IMR-90 (cell line): Measurements from ENCODE around the gene OAS1. TPM values are rescaled to one million over a fixed set of nuclear protein-coding genes. Genes with fewer than 3 reads are reported as not detected.

Experiments used
- ATAC-seq: fragments of 200-7000 bp; cut with Tn5 transposase; 2 replicates; pipeline ENCODE4 v1.9.1; 2020; ENCODE audit warnings: low read depth, mild to moderate bottlenecking, moderate library complexity
- BruUV-seq: library from RNA; stranded (reverse); fragments of 400-500 nt; replicated peaks from 2 replicates; lab custom pipeline; 2021; lab: Mats Ljungman, UMichigan
- CTCF ChIA-PET: fragments of 300-600 bp; formaldehyde crosslinking; extraction: SDS; loops from one replicate; lab custom pipeline; 2021; ENCODE audit warnings: antibody characterized with exemption; lab: Yijun Ruan, JAX
- POLR2A ChIA-PET: fragments of 300-600 bp; sonication (Branson Sonifier 250); formaldehyde crosslinking; loops from one replicate; lab custom pipeline; 2022; ENCODE audit warnings: antibody characterized with exemption; ENCODE audit not compliant: unreplicated experiment; lab: Charles Lee
- DNase-seq: peaks from one replicate; pipeline ENCODE4 v3.0.0; 2013
- H2AFZ ChIP-seq: replicated peaks from 2 replicates; pipeline ENCODE3; 2013; ENCODE audit warnings: low read length, mild to moderate bottlenecking; ENCODE audit not compliant: poor library complexity
- H2AK5ac ChIP-seq: 2 replicates; pipeline ENCODE4 v1.6.1; 2013; ENCODE audit warnings: low read depth, low read length, inconsistent platforms
- H2AK9ac ChIP-seq: replicated peaks from 2 replicates; pipeline ENCODE3; 2013; ENCODE audit warnings: mild to moderate bottlenecking, low read depth, low read length, moderate library complexity; ENCODE audit not compliant: poor library complexity
- H2BK120ac ChIP-seq: 2 replicates; pipeline ENCODE4 v1.6.1; 2013; ENCODE audit warnings: low read depth, low read length, inconsistent platforms
- H2BK15ac ChIP-seq: 3 replicates; pipeline ENCODE4 v1.6.1; 2013; ENCODE audit warnings: low read depth, low read length, inconsistent platforms
- H2BK20ac ChIP-seq: 2 replicates; pipeline ENCODE4 v1.6.1; 2013; ENCODE audit warnings: low read depth, mild to moderate bottlenecking, inconsistent platforms, low read length, moderate library complexity
- H2BK5ac ChIP-seq: 2 replicates; pipeline ENCODE4 v1.6.1; 2013; ENCODE audit warnings: mild to moderate bottlenecking, low read depth, low read length, inconsistent platforms; ENCODE audit not compliant: poor library complexity, severe bottlenecking
- H3K14ac ChIP-seq: replicated peaks from 2 replicates; pipeline ENCODE4 v1.6.1; 2013; ENCODE audit warnings: low read depth, low read length, inconsistent platforms
- H3K18ac ChIP-seq: 2 replicates; pipeline ENCODE4 v1.6.1; 2013; ENCODE audit warnings: low read depth, low read length, control low read depth
- H3K23ac ChIP-seq: 2 replicates; pipeline ENCODE4 v1.6.1; 2013; ENCODE audit warnings: low read depth, low read length, inconsistent platforms
- H3K27ac ChIP-seq: 2 replicates; pipeline ENCODE4 v1.5.1; 2013; ENCODE audit warnings: mild to moderate bottlenecking, control low read depth, low read length; ENCODE audit not compliant: insufficient read depth
- H3K27me3 ChIP-seq: 2 replicates; pipeline ENCODE4 v1.6.1; 2013; ENCODE audit warnings: low read length; ENCODE audit not compliant: control insufficient read depth, insufficient read depth
- H3K36me3 ChIP-seq: 2 replicates; pipeline ENCODE4 v1.6.1; 2013; ENCODE audit warnings: low read length, mixed read lengths; ENCODE audit not compliant: control insufficient read depth, insufficient read depth
- H3K4ac ChIP-seq: 2 replicates; pipeline ENCODE4 v1.6.1; 2013; ENCODE audit warnings: low read depth, low read length, inconsistent platforms
- H3K4me1 ChIP-seq: 2 replicates; pipeline ENCODE4 v1.6.1; 2013; ENCODE audit warnings: low read length, mixed read lengths; ENCODE audit not compliant: control insufficient read depth, insufficient read depth
- H3K4me2 ChIP-seq: 2 replicates; pipeline ENCODE4 v1.6.1; 2013; ENCODE audit warnings: low read depth, mild to moderate bottlenecking, control low read depth, low read length, moderate library complexity
- H3K4me3 ChIP-seq: 2 replicates; pipeline ENCODE4 v1.5.1; 2013; ENCODE audit warnings: low read depth, mild to moderate bottlenecking, control low read depth, low read length, moderate library complexity; ENCODE audit not compliant: insufficient read depth
- H3K56ac ChIP-seq: 2 replicates; pipeline ENCODE4 v1.6.1; 2013; ENCODE audit warnings: low read length, inconsistent platforms; ENCODE audit not compliant: insufficient read depth; ENCODE audit errors: extremely low read depth
- H3K79me1 ChIP-seq, 2 experiments: 2 replicates each; pipeline ENCODE4 v1.6.1; 2013; ENCODE audit warnings: low read length in 2 of 2, inconsistent platforms in 1 of 2, low read depth in 1 of 2
- H3K9ac ChIP-seq: 2 replicates; pipeline ENCODE4 v1.6.1; 2013; ENCODE audit warnings: low read depth, low read length, control low read depth
- H3K9me1 ChIP-seq: 2 replicates; pipeline ENCODE4 v1.6.1; 2013; ENCODE audit warnings: low read length, inconsistent platforms; ENCODE audit not compliant: insufficient read depth
- H3K9me3 ChIP-seq: 2 replicates; pipeline ENCODE4 v1.6.1; 2013; ENCODE audit warnings: low read length; ENCODE audit not compliant: control insufficient read depth, insufficient read depth
- H4K20me1 ChIP-seq: 2 replicates; pipeline ENCODE4 v1.6.1; 2013; ENCODE audit warnings: low read length, inconsistent platforms; ENCODE audit not compliant: insufficient read depth
- H4K5ac ChIP-seq: 2 replicates; pipeline ENCODE4 v1.6.1; 2013; ENCODE audit warnings: mild to moderate bottlenecking, low read depth, low read length, control low read depth
- H4K8ac ChIP-seq, 2 experiments: 2 replicates each; pipeline ENCODE4 v1.6.1; 2013; ENCODE audit warnings: low read depth in 2 of 2, low read length in 2 of 2, control low read depth in 1 of 2, inconsistent platforms in 1 of 2
- H4K91ac ChIP-seq: 2 replicates; pipeline ENCODE4 v1.6.1; 2013; ENCODE audit warnings: low read depth, low read length, inconsistent platforms; ENCODE audit not compliant: insufficient read depth
- BHLHE40 ChIP-seq: fragments of 150-350 bp; IDR thresholded peaks from 2 replicates; pipeline ENCODE4 v1.6.1; 2016; ENCODE audit warnings: mild to moderate bottlenecking, low read depth, low read length
- CEBPB ChIP-seq: IDR thresholded peaks from 2 replicates; pipeline ENCODE4 v1.6.1; 2012; ENCODE audit warnings: low read depth, low read length, improper control_type of control experiment
- CHD1 ChIP-seq: IDR thresholded peaks from 2 replicates; pipeline ENCODE4 v1.6.1; 2012; ENCODE audit warnings: low read depth, low read length, improper control_type of control experiment
- FOS ChIP-seq: fragments of 150-350 bp; IDR thresholded peaks from 2 replicates; pipeline ENCODE4 v1.6.1; 2016; ENCODE audit warnings: low read depth, low read length
- MAFK ChIP-seq: IDR thresholded peaks from 2 replicates; pipeline ENCODE4 v1.6.1; 2012; ENCODE audit warnings: low read depth, low read length, improper control_type of control experiment
- MAZ ChIP-seq: IDR thresholded peaks from 2 replicates; pipeline ENCODE4 v1.6.1; 2012; ENCODE audit warnings: low read depth, mild to moderate bottlenecking, low read length, improper control_type of control experiment, moderate library complexity, borderline replicate concordance
- MXI1 ChIP-seq: IDR thresholded peaks from 2 replicates; pipeline ENCODE4 v1.6.1; 2012; ENCODE audit warnings: low read depth, mild to moderate bottlenecking, low read length, moderate library complexity, borderline replicate concordance
- NFE2L2 ChIP-seq: fragments of 150-350 bp; IDR thresholded peaks from 2 replicates; pipeline ENCODE4 v1.6.1; 2016; ENCODE audit warnings: low read depth, mild to moderate bottlenecking, low read length
- POLR2A ChIP-seq: IDR thresholded peaks from 2 replicates; pipeline ENCODE4 v1.6.1; 2012; ENCODE audit warnings: mild to moderate bottlenecking, low read depth, low read length
- RAD21 ChIP-seq: IDR thresholded peaks from 2 replicates; pipeline ENCODE4 v1.6.1; 2012; ENCODE audit warnings: low read length, improper control_type of control experiment
- RCOR1 ChIP-seq: IDR thresholded peaks from 2 replicates; pipeline ENCODE4 v1.6.1; 2012; ENCODE audit warnings: mild to moderate bottlenecking, low read length, improper control_type of control experiment; ENCODE audit not compliant: insufficient replicate concordance
- RFX5 ChIP-seq: IDR thresholded peaks from 2 replicates; pipeline ENCODE4 v1.8.0; 2012; ENCODE audit warnings: low read depth, mild to moderate bottlenecking, low read length, moderate library complexity
- SMC3 ChIP-seq: fragments of 150-350 bp; IDR thresholded peaks from 2 replicates; pipeline ENCODE4 v1.6.1; 2016; ENCODE audit warnings: low read depth, mild to moderate bottlenecking, antibody characterized with exemption, low read length, moderate library complexity
- USF2 ChIP-seq: fragments of 150-350 bp; IDR thresholded peaks from 2 replicates; pipeline ENCODE4 v1.6.1; 2017; ENCODE audit warnings: mild to moderate bottlenecking, antibody characterized with exemption, low read length, low read depth
- WGBS, 2 experiments: methylation state at CpG; one replicate each; pipeline versions ENCODE4 v1.1.5 to v1.1.7; 2013; ENCODE audit warnings: missing lambda C conversion rate in 2 of 2; ENCODE audit not compliant: insufficient read length in 1 of 2; ENCODE audit errors: extremely low coverage in 2 of 2; 5-methylcytosine and 5-hydroxymethylcytosine counted together
- dilution Hi-C: fragments of 300-500 bp; cut with HindIII; formaldehyde crosslinking; loops from one replicate; pipeline ENCODE4 v1.14.3; 2018; ENCODE audit warnings: low sequenced_read_pairs; ENCODE audit not compliant: unreplicated experiment
- in situ Hi-C: fragments of 300-500 bp; cut with MboI; formaldehyde crosslinking; loops from 3 replicates; pipeline ENCODE4 v1.14.3; 2019; ENCODE audit warnings: low sequenced_read_pairs, inconsistent platforms, mixed read lengths
- intact Hi-C: fragments of 100-400 bp; cut with micrococcal nuclease; formaldehyde crosslinking; loops from 2 replicates; pipeline ENCODE4 v1.10.0; 2022
- polyA plus RNA-seq, 3 experiments: library from polyadenylated mRNA; depleted of rRNA; stranded (reverse); fragments of >200 nt; gene quantifications; 2 replicates each; pipeline ENCODE4 v1.2.3, GENCODE V29; 2012; ENCODE audit warnings: low replicate concordance in 1 of 3
- total RNA-seq: library from RNA; depleted of rRNA; stranded (reverse); fragments of >200 nt; gene quantifications from 2 replicates; pipeline ENCODE4 v1.2.3, GENCODE V29; 2012
- TF ChIP-seq, protein P1 (sequence below): fragments of 150-350 bp; IDR thresholded peaks from 2 replicates; pipeline ENCODE4 v1.6.1; 2016; ENCODE audit warnings: low read depth, mild to moderate bottlenecking, low read length, moderate library complexity, borderline replicate concordance
- TF ChIP-seq, protein P2 (sequence below): conservative IDR thresholded peaks from 2 replicates; pipeline ENCODE4 v1.5.1; 2012; ENCODE audit warnings: mild to moderate bottlenecking, low read depth, low read length, improper control_type of control experiment

The OAS1 gene
- total and polyA plus RNA-seq, 2 of the 4 experiments (the other 2 are of a cell fraction), result not detected

DNA sequence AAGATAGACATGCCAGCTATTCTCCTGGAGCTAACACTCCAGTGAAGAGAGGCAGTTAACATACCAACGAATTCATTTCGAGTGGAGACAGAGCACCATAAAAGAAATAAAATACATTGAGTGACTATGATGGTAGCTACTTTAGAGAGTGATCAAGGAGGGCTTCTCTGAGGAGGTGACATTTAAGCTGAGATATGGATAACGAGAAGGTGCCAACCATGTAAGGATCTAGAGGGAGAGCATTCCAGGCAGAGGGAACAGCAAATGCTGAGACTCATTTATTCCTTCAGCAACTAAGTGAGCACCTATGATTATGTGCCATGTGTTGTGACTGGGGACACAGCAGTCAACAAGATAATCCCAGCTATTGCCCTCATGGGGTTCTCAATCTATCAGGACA, 28.3 kb upstream of the OAS1 start:
- Histone ChIP-seq H3K79me1 (no peaks in the 10 kb centered on the region), H4K8ac (no peak overlapping the region), H2AFZ (no peak overlapping the region), H2BK5ac (no peak overlapping the region), H3K18ac (no peak overlapping the region), H2AK9ac (no peak overlapping the region), H3K9ac (no peak overlapping the region), H2BK120ac (no peak overlapping the region), H2AK5ac (no peak overlapping the region), H3K56ac (no peak overlapping the region), H4K91ac (no peak overlapping the region), H3K4me1 (no peaks in the 10 kb centered on the region), H2BK15ac (no peak overlapping the region), H3K27me3 (no peaks in the 10 kb centered on the region), H3K23ac (no peak overlapping the region), H3K9me1 (no peaks in the 10 kb centered on the region), H3K4ac (no peak overlapping the region), H3K9me3 (no peaks in the 10 kb centered on the region), H3K4me3 (no peak overlapping the region), H4K5ac (no peak overlapping the region), H3K14ac (no peak overlapping the region), H3K36me3 (no peaks in the 10 kb centered on the region), H3K27ac (no peak overlapping the region), H3K4me2 (no peak overlapping the region), H2BK20ac (no peak overlapping the region), H4K20me1 (no peaks in the 10 kb centered on the region)
- dilution Hi-C loops (no loop called here), intact Hi-C loops (no loop called here), in situ Hi-C loops (no loop called here)
- ChIA-PET CTCF (no interaction called here), POLR2A (no interaction called here)
- TF ChIP-seq MAFK (no peak), RAD21 (no peak), MAZ (no peak), MXI1 (no peak), BHLHE40 (no peak), USF2 (no peak), SMC3 (no peak), CEBPB (no peak), CHD1 (no peak), FOS (no peak), POLR2A (no peak), NFE2L2 (no peak), RFX5 (no peak), RCOR1 (no peak)
- TF ChIP-seq, protein P1, sequence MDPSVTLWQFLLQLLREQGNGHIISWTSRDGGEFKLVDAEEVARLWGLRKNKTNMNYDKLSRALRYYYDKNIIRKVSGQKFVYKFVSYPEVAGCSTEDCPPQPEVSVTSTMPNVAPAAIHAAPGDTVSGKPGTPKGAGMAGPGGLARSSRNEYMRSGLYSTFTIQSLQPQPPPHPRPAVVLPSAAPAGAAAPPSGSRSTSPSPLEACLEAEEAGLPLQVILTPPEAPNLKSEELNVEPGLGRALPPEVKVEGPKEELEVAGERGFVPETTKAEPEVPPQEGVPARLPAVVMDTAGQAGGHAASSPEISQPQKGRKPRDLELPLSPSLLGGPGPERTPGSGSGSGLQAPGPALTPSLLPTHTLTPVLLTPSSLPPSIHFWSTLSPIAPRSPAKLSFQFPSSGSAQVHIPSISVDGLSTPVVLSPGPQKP, result no peak
- TF ChIP-seq, protein P2, sequence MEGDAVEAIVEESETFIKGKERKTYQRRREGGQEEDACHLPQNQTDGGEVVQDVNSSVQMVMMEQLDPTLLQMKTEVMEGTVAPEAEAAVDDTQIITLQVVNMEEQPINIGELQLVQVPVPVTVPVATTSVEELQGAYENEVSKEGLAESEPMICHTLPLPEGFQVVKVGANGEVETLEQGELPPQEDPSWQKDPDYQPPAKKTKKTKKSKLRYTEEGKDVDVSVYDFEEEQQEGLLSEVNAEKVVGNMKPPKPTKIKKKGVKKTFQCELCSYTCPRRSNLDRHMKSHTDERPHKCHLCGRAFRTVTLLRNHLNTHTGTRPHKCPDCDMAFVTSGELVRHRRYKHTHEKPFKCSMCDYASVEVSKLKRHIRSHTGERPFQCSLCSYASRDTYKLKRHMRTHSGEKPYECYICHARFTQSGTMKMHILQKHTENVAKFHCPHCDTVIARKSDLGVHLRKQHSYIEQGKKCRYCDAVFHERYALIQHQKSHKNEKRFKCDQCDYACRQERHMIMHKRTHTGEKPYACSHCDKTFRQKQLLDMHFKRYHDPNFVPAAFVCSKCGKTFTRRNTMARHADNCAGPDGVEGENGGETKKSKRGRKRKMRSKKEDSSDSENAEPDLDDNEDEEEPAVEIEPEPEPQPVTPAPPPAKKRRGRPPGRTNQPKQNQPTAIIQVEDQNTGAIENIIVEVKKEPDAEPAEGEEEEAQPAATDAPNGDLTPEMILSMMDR, result no peak
- 20% methylated on average over 1 of the region's 3 CpGs; no CpG with 5 or more reads in 1 of the 2 experiments for WGBS, 2 experiments
- DNase-seq (no peak), ATAC-seq (no peak)
- BruUV-seq, result no TSS peak
